Psoas muscle (tissue), 8 donors: ENCODE measurements around the gene RBP3. TPM values are rescaled to one million over a fixed set of nuclear protein-coding genes. Genes with fewer than 3 reads are reported as not detected.
A peak's percentile ranks its signal among the peaks of the same experiment; 100 is the strongest.

Source experiments
- ATAC-seq, 4 donors: fragments of 200-7000 bp; cut with Tn5 transposase; one replicate each; pipeline ENCODE4 v1.9.1; 2020; ENCODE audit warnings: moderate library complexity in 3 of 4, mild to moderate bottlenecking in 2 of 4
- DNase-seq, 2 donors: peaks; one replicate each; pipeline ENCODE4 v3.0.0-alpha.2; 2020
- H3K27ac ChIP-seq: fragments of 200-600 bp; one replicate; pipeline ENCODE4 v1.8.0; 2022
- H3K27me3 ChIP-seq, 3 donors: fragments of 200-600 bp in 1 of 3; one replicate each; pipeline versions ENCODE4 v1.6.1 to v1.8.0; 2013 to 2022; ENCODE audit warnings: low read length in 2 of 3, mild to moderate bottlenecking in 2 of 3, moderate library complexity in 1 of 3; ENCODE audit not compliant: insufficient read depth in 3 of 3
- H3K36me3 ChIP-seq, 2 donors: fragments of 200-600 bp in 1 of 2; one replicate each; pipeline versions ENCODE4 v1.6.1 to v1.8.0; 2013 to 2022; ENCODE audit warnings: low read depth in 1 of 2, mild to moderate bottlenecking in 1 of 2, moderate library complexity in 1 of 2; ENCODE audit not compliant: insufficient read depth in 1 of 2
- H3K4me1 ChIP-seq: fragments of 200-600 bp; one replicate; pipeline ENCODE4 v1.8.0; 2022
- H3K4me3 ChIP-seq: fragments of 200-600 bp; one replicate; pipeline ENCODE4 v1.8.0; 2022; ENCODE audit warnings: mild to moderate bottlenecking
- H3K9me3 ChIP-seq: fragments of 200-600 bp; one replicate; pipeline ENCODE4 v1.8.0; 2022
- CTCF ChIP-seq: fragments of 200-600 bp; IDR thresholded peaks from one replicate; pipeline ENCODE4 v1.8.0; 2022; ENCODE audit warnings: antibody characterized with exemption
- WGBS, 3 donors: extraction: QIAGEN DNeasy Blood & Tissue Kit; methylation state at CpG; one replicate each; pipeline versions ENCODE4 v1.1.6 to v1.1.7; 2013; 5-methylcytosine and 5-hydroxymethylcytosine counted together
- intact Hi-C, 2 donors: fragments of 100-400 bp; cut with DNase I; formaldehyde crosslinking; loops; one replicate each; pipeline versions ENCODE4 v1.11.0 to v1.14.2; 2022
- polyA plus RNA-seq, 3 donors: library from polyadenylated mRNA; stranded (reverse); fragments of 200-250 nt; gene quantifications; one replicate each; pipeline ENCODE4 v1.2.3, GENCODE V29; 2013
- total RNA-seq, 4 donors: library from RNA; stranded (reverse); fragmentation: NEBNext Ultra II Directional in 2 of 4; extraction: Animal tissue kit (Norgen Biotek cat#: 25700) in 2 of 4; gene quantifications; one replicate each; pipeline versions ENCODE4 v1.2.1 to v1.2.4, GENCODE V29; 2021 to 2023
- donor health status: healthy with polysubstance abuse.
- donor health status: DM: no; HTN: no; CAD: no; lungs with moderate emphysema.
- donor health status: Bipolar disorder and iron deficiency.
- donor health status: healthy.
- donor health status: DM: yes; HTN: yes; CAD: no.
- donor health status: DM: no; HTN: no; CAD: no.
- donor health status: DM: no; HTN: no; CAD: no.
- donor health status: DM: yes; HTN: yes; CAD: no.

The RBP3 gene
- total and polyA plus RNA-seq, 7 donors, result not detected

DNA sequence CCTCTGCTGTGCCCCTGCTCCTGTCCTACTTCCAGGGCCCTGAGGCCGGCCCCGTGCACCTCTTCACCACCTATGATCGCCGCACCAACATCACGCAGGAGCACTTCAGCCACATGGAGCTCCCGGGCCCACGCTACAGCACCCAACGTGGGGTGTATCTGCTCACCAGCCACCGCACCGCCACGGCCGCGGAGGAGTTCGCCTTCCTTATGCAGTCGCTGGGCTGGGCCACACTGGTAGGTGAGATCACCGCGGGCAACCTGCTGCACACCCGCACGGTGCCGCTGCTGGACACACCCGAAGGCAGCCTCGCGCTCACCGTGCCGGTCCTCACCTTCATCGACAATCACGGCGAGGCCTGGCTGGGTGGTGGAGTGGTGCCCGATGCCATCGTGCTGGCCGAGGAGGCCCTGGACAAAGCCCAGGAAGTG, 1.8 kb downstream of the RBP3 start:
- ATAC-seq, result no peak

GRCh38 chr10:47350671-47351640, 2.8 kb downstream of the RBP3 start:
- Histone ChIP-seq H3K4me3 (no peak overlapping the region), H3K36me3 (no peaks in the 10 kb centered on the region), H3K27me3 (no peaks in the 10 kb centered on the region), H3K27ac (no peak overlapping the region), H3K4me1 (no peaks in the 10 kb centered on the region), H3K9me3 (no peaks in the 10 kb centered on the region)
- intact Hi-C loops, result no loop called here
- TF ChIP-seq CTCF, result no peak
- DNase-seq, result peak in 1 of 2 donors; percentile 46
- 90 to 94% (median 91%) methylated on average over 39 of the region's 39 CpGs for WGBS, 3 donors
- no peak for ATAC-seq

More for the DNA sequence above, 1.8 kb downstream of the RBP3 start:
- H3K4me3 ChIP-seq, result no peak overlapping the region
- DNase-seq, result peak in 1 of 2 donors; percentile 45
- TF ChIP-seq CTCF, result no peak
- no peaks in the 10 kb centered on the region for H3K36me3 ChIP-seq
- intact Hi-C loops, result no loop called here
- no peaks in the 10 kb centered on the region for H3K4me1 ChIP-seq
- H3K27me3 ChIP-seq, result no peaks in the 10 kb centered on the region
- H3K27ac ChIP-seq, result no peak overlapping the region
- WGBS, 3 donors, result 94 to 96% (median 95%) methylated on average over 31 of the region's 31 CpGs
- H3K9me3 ChIP-seq, result no peaks in the 10 kb centered on the region

GRCh38 chr10:47351899-47352815, 4.0 kb downstream of the RBP3 start:
- Histone ChIP-seq H3K4me1 (no peaks in the 10 kb centered on the region), H3K4me3 (no peak overlapping the region), H3K36me3 (no peaks in the 10 kb centered on the region), H3K27me3 (no peaks in the 10 kb centered on the region), H3K9me3 (no peaks in the 10 kb centered on the region), H3K27ac (no peak overlapping the region)
- ATAC-seq, result no peak
- DNase-seq, result peak in 1 of 2 donors; percentile 29
- TF ChIP-seq CTCF, result no peak
- intact Hi-C loops, result no loop called here
- WGBS, 3 donors, result 78 to 87% (median 80%) methylated on average over 14 of the region's 14 CpGs

DNA sequence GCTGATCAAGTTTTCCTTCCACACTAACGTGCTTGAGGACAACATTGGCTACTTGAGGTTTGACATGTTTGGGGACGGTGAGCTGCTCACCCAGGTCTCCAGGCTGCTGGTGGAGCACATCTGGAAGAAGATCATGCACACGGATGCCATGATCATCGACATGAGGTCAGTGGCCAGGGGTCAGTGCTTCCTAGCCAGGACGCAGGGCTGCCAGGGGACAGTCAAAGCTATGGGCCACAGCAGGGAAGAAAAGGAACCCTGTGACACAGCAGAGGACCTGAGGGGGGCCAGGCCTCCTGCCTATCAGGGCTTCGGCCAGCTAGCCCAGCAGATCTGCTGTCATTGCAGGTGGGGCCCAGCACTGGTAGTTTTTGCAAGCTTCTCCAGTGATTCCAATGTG, 5.2 kb downstream of the RBP3 start:
- H3K4me3 ChIP-seq, result no peak overlapping the region

More for the DNA sequence above, 5.2 kb downstream of the RBP3 start:
- H3K9me3 ChIP-seq, result no peaks in the 10 kb centered on the region
- 88% methylated on average over 6 of the region's 6 CpGs for WGBS, 3 donors
- DNase-seq (peak in 1 of 2 donors; percentile 36), ATAC-seq (no peak)
- no peaks in the 10 kb centered on the region for H3K4me1 ChIP-seq
- H3K36me3 ChIP-seq, result no peaks in the 10 kb centered on the region
- intact Hi-C loops, result no loop called here
- no peak for TF ChIP-seq CTCF
- H3K27me3 ChIP-seq, result no peaks in the 10 kb centered on the region
- no peak overlapping the region for H3K27ac ChIP-seq
